KMS-11 (cell line): ENCODE measurements around the gene AGT.

Experiments used
- H2AFZ ChIP-seq: fragments of 200-600 bp; sonication (generic); 2 replicates; pipeline ENCODE4 v1.6.1; 2016; ENCODE audit warnings: antibody characterized with exemption, mixed run types, low read depth
- H3K27ac ChIP-seq: fragments of 200-600 bp; sonication (generic); 2 replicates; pipeline ENCODE4 v1.6.1; 2016; ENCODE audit warnings: mild to moderate bottlenecking, mixed run types
- H3K27me3 ChIP-seq: fragments of 200-600 bp; sonication (generic); 2 replicates; pipeline ENCODE4 v1.6.1; 2017; ENCODE audit warnings: mild to moderate bottlenecking, low read depth, mixed run types, moderate library complexity; ENCODE audit not compliant: insufficient read depth
- H3K36me3 ChIP-seq: fragments of 200-600 bp; sonication (generic); 2 replicates; pipeline ENCODE4 v1.6.1; 2017; ENCODE audit warnings: mild to moderate bottlenecking, mixed run types; ENCODE audit not compliant: insufficient read depth
- H3K4me1 ChIP-seq: fragments of 200-600 bp; sonication (generic); 2 replicates; pipeline ENCODE4 v1.6.1; 2016; ENCODE audit warnings: mild to moderate bottlenecking, low read depth, mixed run types; ENCODE audit not compliant: poor library complexity, severe bottlenecking
- H3K4me2 ChIP-seq: fragments of 200-600 bp; sonication (generic); 2 replicates; pipeline ENCODE4 v1.7.0; 2016; ENCODE audit warnings: mild to moderate bottlenecking, mixed run types
- H3K4me3 ChIP-seq: fragments of 200-600 bp; sonication (generic); IDR thresholded peaks from 2 replicates; pipeline ENCODE4 v1.6.1; 2017; ENCODE audit warnings: low read depth, low read length, mixed read lengths; ENCODE audit not compliant: insufficient read depth
- H3K79me2 ChIP-seq: fragments of 200-600 bp; sonication (generic); 2 replicates; pipeline ENCODE4 v1.6.1; 2016; ENCODE audit warnings: low read depth, mixed run types; ENCODE audit not compliant: insufficient read depth
- H3K9ac ChIP-seq: fragments of 200-600 bp; sonication (generic); 2 replicates; pipeline ENCODE4 v1.6.1; 2016; ENCODE audit warnings: mild to moderate bottlenecking, mixed run types
- H4K20me1 ChIP-seq: fragments of 200-600 bp; sonication (generic); 2 replicates; pipeline ENCODE4 v1.6.1; 2016; ENCODE audit warnings: mild to moderate bottlenecking, mixed run types; ENCODE audit not compliant: insufficient read depth
- TF ChIP-seq, protein P1 (sequence below): fragments of 200-600 bp; sonication (generic); conservative IDR thresholded peaks from 2 replicates; pipeline ENCODE4 v1.6.1; 2017; ENCODE audit warnings: low read depth, mild to moderate bottlenecking, antibody characterized with exemption, low read length, moderate library complexity, mixed read lengths

The AGT gene

GRCh38 chr1:230715510-230715909 is 1.6 kb upstream of the AGT start:
- Histone ChIP-seq H2AFZ (no peak overlapping the region), H3K27me3 (no peaks in the 10 kb centered on the region), H4K20me1 (no peaks in the 10 kb centered on the region), H3K4me3 (no peak overlapping the region), H3K36me3 (no peaks in the 10 kb centered on the region), H3K4me1 (no peaks in the 10 kb centered on the region), H3K27ac (no peak overlapping the region), H3K9ac (no peak overlapping the region), H3K79me2 (no peaks in the 10 kb centered on the region), H3K4me2 (no peak overlapping the region)
- TF ChIP-seq, protein P1, sequence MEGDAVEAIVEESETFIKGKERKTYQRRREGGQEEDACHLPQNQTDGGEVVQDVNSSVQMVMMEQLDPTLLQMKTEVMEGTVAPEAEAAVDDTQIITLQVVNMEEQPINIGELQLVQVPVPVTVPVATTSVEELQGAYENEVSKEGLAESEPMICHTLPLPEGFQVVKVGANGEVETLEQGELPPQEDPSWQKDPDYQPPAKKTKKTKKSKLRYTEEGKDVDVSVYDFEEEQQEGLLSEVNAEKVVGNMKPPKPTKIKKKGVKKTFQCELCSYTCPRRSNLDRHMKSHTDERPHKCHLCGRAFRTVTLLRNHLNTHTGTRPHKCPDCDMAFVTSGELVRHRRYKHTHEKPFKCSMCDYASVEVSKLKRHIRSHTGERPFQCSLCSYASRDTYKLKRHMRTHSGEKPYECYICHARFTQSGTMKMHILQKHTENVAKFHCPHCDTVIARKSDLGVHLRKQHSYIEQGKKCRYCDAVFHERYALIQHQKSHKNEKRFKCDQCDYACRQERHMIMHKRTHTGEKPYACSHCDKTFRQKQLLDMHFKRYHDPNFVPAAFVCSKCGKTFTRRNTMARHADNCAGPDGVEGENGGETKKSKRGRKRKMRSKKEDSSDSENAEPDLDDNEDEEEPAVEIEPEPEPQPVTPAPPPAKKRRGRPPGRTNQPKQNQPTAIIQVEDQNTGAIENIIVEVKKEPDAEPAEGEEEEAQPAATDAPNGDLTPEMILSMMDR, result no peak

DNA sequence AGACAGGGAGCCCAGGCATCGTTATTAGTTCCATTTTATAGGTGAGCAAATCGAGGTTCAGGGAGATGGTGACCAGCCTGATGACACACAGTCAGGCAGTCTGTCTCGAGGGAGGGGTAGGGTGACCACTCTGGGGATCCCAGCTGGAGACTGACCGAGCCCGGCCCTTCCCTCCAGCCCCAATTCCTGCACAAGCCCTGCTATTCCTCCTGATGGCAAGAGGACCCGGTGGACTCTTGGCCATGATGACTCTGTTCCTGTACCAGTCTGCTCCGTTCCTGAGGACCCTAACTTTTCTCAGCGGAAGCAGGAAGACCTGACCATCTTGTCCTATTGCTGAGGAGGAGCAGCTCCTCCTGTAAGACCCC is 391 bp downstream of the AGT start:
- no peaks in the 10 kb centered on the region for H3K79me2 ChIP-seq
- H3K4me3 ChIP-seq, result no peak overlapping the region
- H3K27ac ChIP-seq, result no peak overlapping the region
- H2AFZ ChIP-seq, result no peak overlapping the region
- H3K4me2 ChIP-seq, result no peak overlapping the region
- H3K4me1 ChIP-seq, result no peaks in the 10 kb centered on the region
- H3K36me3 ChIP-seq, result no peaks in the 10 kb centered on the region
- H3K9ac ChIP-seq, result no peak overlapping the region
- TF ChIP-seq, protein P1, result no peak
- no peaks in the 10 kb centered on the region for H4K20me1 ChIP-seq
- H3K27me3 ChIP-seq, result no peaks in the 10 kb centered on the region

DNA sequence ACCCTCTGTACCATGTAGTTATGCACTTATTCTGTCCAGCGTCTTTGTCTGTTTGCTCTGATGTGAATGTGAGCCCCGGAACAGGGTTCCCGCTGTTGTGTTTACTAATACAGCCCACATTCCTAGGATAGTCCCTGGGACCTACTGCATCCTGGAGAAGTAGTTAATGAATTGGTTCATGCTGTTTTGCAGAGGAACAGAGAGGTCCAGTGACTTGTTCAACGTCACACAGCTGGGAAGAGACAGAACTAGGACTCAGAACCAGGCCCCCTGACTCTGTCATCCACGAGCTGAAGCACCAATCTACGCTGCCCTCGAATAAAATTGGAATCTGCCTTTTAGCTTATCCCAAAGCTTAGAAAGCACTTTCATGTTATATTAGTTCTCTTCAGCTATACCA is 784 bp downstream of the AGT start:
- Histone ChIP-seq H3K4me3 (no peak overlapping the region), H3K27me3 (no peaks in the 10 kb centered on the region), H3K36me3 (no peaks in the 10 kb centered on the region), H2AFZ (no peak overlapping the region), H3K4me2 (no peak overlapping the region), H4K20me1 (no peaks in the 10 kb centered on the region), H3K79me2 (no peaks in the 10 kb centered on the region), H3K4me1 (no peaks in the 10 kb centered on the region), H3K27ac (no peak overlapping the region), H3K9ac (no peak overlapping the region)
- TF ChIP-seq, protein P1, result no peak

DNA sequence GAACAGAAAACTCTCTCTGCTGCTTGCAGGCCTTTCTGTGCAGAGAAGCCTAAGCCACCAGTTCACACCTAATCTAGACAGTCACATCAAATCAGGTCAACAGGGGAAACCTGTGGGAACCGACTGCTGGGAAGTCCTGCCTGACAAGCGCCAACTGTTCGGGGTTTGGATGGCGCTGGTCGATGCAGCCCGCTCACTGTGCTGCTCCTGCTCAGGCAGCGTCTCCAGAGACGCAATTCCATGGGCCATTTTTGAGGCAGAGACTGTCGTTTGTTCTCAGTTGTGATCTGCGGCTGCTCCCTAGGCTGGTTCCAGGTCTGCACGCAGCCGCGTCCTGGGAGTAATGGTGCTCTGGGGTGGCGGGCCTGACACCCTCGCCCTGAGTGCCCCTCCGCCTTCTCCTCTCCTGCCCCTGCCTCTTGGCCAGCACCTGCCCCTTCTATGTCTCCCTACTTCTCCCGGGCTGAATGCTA is 1.4 kb downstream of the AGT start:
- H2AFZ ChIP-seq, result no peak overlapping the region

More for the DNA sequence above, 1.4 kb downstream of the AGT start:
- no peak overlapping the region for H3K4me3 ChIP-seq
- no peak overlapping the region for H3K27ac ChIP-seq
- no peaks in the 10 kb centered on the region for H4K20me1 ChIP-seq
- no peak overlapping the region for H3K9ac ChIP-seq
- H3K4me2 ChIP-seq, result no peak overlapping the region
- no peaks in the 10 kb centered on the region for H3K36me3 ChIP-seq
- TF ChIP-seq, protein P1, result no peak
- H3K27me3 ChIP-seq, result no peaks in the 10 kb centered on the region
- no peaks in the 10 kb centered on the region for H3K4me1 ChIP-seq
- no peaks in the 10 kb centered on the region for H3K79me2 ChIP-seq
